H1 (cell line): Measurements from ENCODE around the gene SLC39A11. TPM values are rescaled to one million over a fixed set of nuclear protein-coding genes. Genes with fewer than 3 reads are reported as not detected.

Experiments used
- CTCF ChIA-PET: fragments of 300-600 bp; sonication (Branson Sonifier 250); formaldehyde crosslinking; loops from one replicate; lab custom pipeline; 2021; ENCODE audit not compliant: partially characterized antibody; lab: Charles Lee
- POLR2A ChIA-PET: fragments of 300-600 bp; sonication (Branson Sonifier 250); formaldehyde crosslinking; loops from one replicate; lab custom pipeline; 2021; ENCODE audit warnings: inconsistent platforms; ENCODE audit not compliant: partially characterized antibody; lab: Charles Lee
- DNase-seq, 2 experiments: peaks; one replicate each; pipeline versions ENCODE4 v3.0.0 to v3.0.0-alpha.2; 2010 to 2022; ENCODE audit warnings: low spot score in 2 of 2, low read depth in 1 of 2, mixed read lengths in 1 of 2
- FAIRE-seq: peaks from 2 replicates; lab custom pipeline; 2011; peaks lifted over from hg19 to GRCh38; lab: Jason Lieb, UNC
- H2AFZ ChIP-seq: 2 replicates; pipeline ENCODE4 v1.8.1; 2012; ENCODE audit warnings: low read length, inconsistent platforms
- H2AK5ac ChIP-seq: 2 replicates; pipeline ENCODE4 v1.6.1; 2013; ENCODE audit warnings: low read depth, low read length
- H2BK120ac ChIP-seq: replicated peaks from 2 replicates; pipeline ENCODE3; 2013; ENCODE audit warnings: low read depth, low read length, inconsistent platforms
- H2BK12ac ChIP-seq: 2 replicates; pipeline ENCODE4 v1.6.1; 2013; ENCODE audit warnings: low read depth, low read length
- H2BK15ac ChIP-seq: 2 replicates; pipeline ENCODE4 v1.6.1; 2013; ENCODE audit warnings: low read length
- H2BK20ac ChIP-seq: 2 replicates; pipeline ENCODE4 v1.6.1; 2013; ENCODE audit warnings: low read length
- H2BK5ac ChIP-seq: 2 replicates; pipeline ENCODE4 v1.6.1; 2013; ENCODE audit warnings: low read depth, low read length
- H3K14ac ChIP-seq: 2 replicates; pipeline ENCODE4 v1.6.1; 2013; ENCODE audit warnings: inconsistent platforms; ENCODE audit not compliant: insufficient read length
- H3K18ac ChIP-seq: 2 replicates; pipeline ENCODE4 v1.6.1; 2013; ENCODE audit warnings: low read length; ENCODE audit errors: extremely low read depth
- H3K23ac ChIP-seq: 2 replicates; pipeline ENCODE4 v1.6.1; 2013; ENCODE audit warnings: inconsistent platforms; ENCODE audit not compliant: insufficient read length
- H3K23me2 ChIP-seq: 2 replicates; pipeline ENCODE4 v1.6.1; 2013; ENCODE audit warnings: low read depth, low read length
- H3K27ac ChIP-seq: 2 replicates; pipeline ENCODE4 v1.6.1; 2011; ENCODE audit warnings: low read depth, low read length, inconsistent platforms
- H3K27me3 ChIP-seq, 4 experiments: replicated peaks in 1 of 4; 1 replicate in 1 of 4; 2 replicates in 3 of 4; pipeline versions ENCODE4 v1.6.1 to v1.8.1; 2011 to 2013; ENCODE audit warnings: low read length in 3 of 4, mild to moderate bottlenecking in 3 of 4, inconsistent platforms in 2 of 4, mixed read lengths in 2 of 4, moderate library complexity in 1 of 4; ENCODE audit not compliant: control insufficient read depth in 3 of 4, insufficient read depth in 3 of 4; ENCODE audit errors: extremely low read depth in 1 of 4
- H3K36me3 ChIP-seq, 4 experiments: 2 replicates each; pipeline versions ENCODE4 v1.6.1 to v1.8.1; 2011 to 2013; ENCODE audit warnings: mild to moderate bottlenecking in 4 of 4, low read length in 3 of 4, moderate library complexity in 2 of 4, control low read depth in 1 of 4, inconsistent platforms in 1 of 4; ENCODE audit not compliant: insufficient read depth in 4 of 4, control insufficient read depth in 2 of 4
- H3K4ac ChIP-seq: replicated peaks from 2 replicates; pipeline ENCODE3; 2013; ENCODE audit warnings: low read length, low read depth, mixed read lengths, inconsistent platforms; ENCODE audit not compliant: insufficient read length
- H3K4me1 ChIP-seq, 4 experiments: replicated peaks in 1 of 4; 1 replicate in 1 of 4; 2 replicates in 3 of 4; pipeline versions ENCODE4 v1.6.1 to v1.8.1; 2011 to 2013; ENCODE audit warnings: low read length in 3 of 4, inconsistent platforms in 2 of 4, mixed read lengths in 1 of 4; ENCODE audit not compliant: insufficient read depth in 4 of 4, control insufficient read depth in 3 of 4
- H3K4me2 ChIP-seq, 2 experiments: 2 replicates each; pipeline versions ENCODE4 v1.6.1 to v1.8.1; 2011 to 2013; ENCODE audit warnings: low read depth in 2 of 2, low read length in 2 of 2, control low read depth in 1 of 2, inconsistent platforms in 1 of 2, mild to moderate bottlenecking in 1 of 2; ENCODE audit not compliant: insufficient read depth in 1 of 2
- H3K4me3 ChIP-seq, 4 experiments: fragments of 200-600, 300-600 bp in 1 of 4; sonication (generic), shearing (Covaris generic), sonication (Bioruptor Twin) in 1 of 4; 2 replicates each; pipeline versions ENCODE4 v1.5.1 to v1.8.1; 2011 to 2016; ENCODE audit warnings: low read length in 4 of 4, low read depth in 3 of 4, control low read depth in 2 of 4, inconsistent platforms in 2 of 4, mild to moderate bottlenecking in 2 of 4, mixed read lengths in 1 of 4, moderate library complexity in 1 of 4; ENCODE audit not compliant: insufficient read depth in 2 of 4; ENCODE audit errors: extremely low read depth in 1 of 4
- H3K56ac ChIP-seq: replicated peaks from 2 replicates; pipeline ENCODE3; 2013; ENCODE audit warnings: low read depth, mild to moderate bottlenecking, mixed read lengths, low read length, inconsistent platforms; ENCODE audit not compliant: insufficient read length
- H3K79me1 ChIP-seq: 2 replicates; pipeline ENCODE4 v1.6.1; 2013; ENCODE audit warnings: low read depth, low read length, control low read depth
- H3K79me2 ChIP-seq, 2 experiments: 2 replicates each; pipeline versions ENCODE4 v1.6.1 to v1.8.1; 2012 to 2013; ENCODE audit warnings: low read length in 2 of 2, mild to moderate bottlenecking in 2 of 2, inconsistent platforms in 1 of 2; ENCODE audit not compliant: insufficient read depth in 2 of 2, control insufficient read depth in 1 of 2
- H3K9ac ChIP-seq, 4 experiments: replicated peaks in 1 of 4; 1 replicate in 1 of 4; 2 replicates in 3 of 4; pipeline versions ENCODE4 v1.6.1 to v1.8.1; 2011 to 2013; ENCODE audit warnings: low read depth in 3 of 4, low read length in 3 of 4, control low read depth in 2 of 4, mild to moderate bottlenecking in 2 of 4, moderate library complexity in 2 of 4, inconsistent platforms in 1 of 4; ENCODE audit errors: extremely low read depth in 1 of 4
- H3K9me3 ChIP-seq, 2 experiments: 2 replicates each; pipeline versions ENCODE4 v1.6.1 to v1.8.1; 2012 to 2013; ENCODE audit warnings: mild to moderate bottlenecking in 2 of 2, moderate library complexity in 2 of 2, control low read depth in 1 of 2, inconsistent platforms in 1 of 2, low read depth in 1 of 2, low read length in 1 of 2, mixed read lengths in 1 of 2; ENCODE audit not compliant: insufficient read depth in 2 of 2
- H4K20me1 ChIP-seq, 2 experiments: replicated peaks in 1 of 2; 2 replicates each; pipeline versions ENCODE3 to v1.8.1; 2011 to 2013; ENCODE audit warnings: inconsistent platforms in 2 of 2, low read length in 2 of 2, mild to moderate bottlenecking in 1 of 2; ENCODE audit not compliant: insufficient read depth in 2 of 2, control insufficient read depth in 1 of 2
- H4K5ac ChIP-seq: 2 replicates; pipeline ENCODE4 v1.6.1; 2013; ENCODE audit warnings: low read length, low read depth, mixed read lengths, inconsistent platforms; ENCODE audit not compliant: insufficient read length
- H4K8ac ChIP-seq: 2 replicates; pipeline ENCODE4 v1.8.0; 2013; ENCODE audit warnings: mild to moderate bottlenecking, moderate library complexity, low read length, inconsistent platforms; ENCODE audit not compliant: insufficient read depth; ENCODE audit errors: extremely low read depth
- H4K91ac ChIP-seq: replicated peaks from 2 replicates; pipeline ENCODE3; 2013; ENCODE audit warnings: low read length, mixed read lengths, inconsistent platforms; ENCODE audit not compliant: insufficient read length
- ASH2L ChIP-seq: fragments of 200-600, 300-600 bp; sonication (generic); IDR thresholded peaks from one replicate; pipeline ENCODE4 v1.7.1; 2017; ENCODE audit warnings: low read length
- BACH1 ChIP-seq: IDR thresholded peaks from 2 replicates; pipeline ENCODE4 v1.6.1; 2012; ENCODE audit warnings: low read length, improper control_type of control experiment
- CBX5 ChIP-seq: fragments of 300-800, 300-1000 bp; sonication (generic); IDR thresholded peaks from 2 replicates; pipeline ENCODE4 v1.7.1; 2016; ENCODE audit warnings: antibody characterized with exemption, low read length, low read depth
- CHD2 ChIP-seq: IDR thresholded peaks from 2 replicates; pipeline ENCODE4 v1.6.1; 2012; ENCODE audit warnings: low read length, improper control_type of control experiment
- CTBP2 ChIP-seq: IDR thresholded peaks from 2 replicates; pipeline ENCODE4 v1.7.0; 2011; ENCODE audit warnings: borderline replicate concordance, mild to moderate bottlenecking, moderate library complexity, mixed read lengths, low read length; ENCODE audit not compliant: insufficient read depth, insufficient read length
- HDAC6 ChIP-seq: IDR thresholded peaks from one replicate; pipeline ENCODE4 v1.7.1; 2012; ENCODE audit warnings: low read depth, mild to moderate bottlenecking, inconsistent platforms, low read length, moderate library complexity
- MAFK ChIP-seq: IDR thresholded peaks from 2 replicates; pipeline ENCODE4 v1.6.1; 2012; ENCODE audit warnings: low read depth, mild to moderate bottlenecking, improper control_type of control experiment, low read length
- NRF1 ChIP-seq: IDR thresholded peaks from 2 replicates; pipeline ENCODE4 v1.6.1; 2011; ENCODE audit warnings: mild to moderate bottlenecking, low read depth, low read length, improper control_type of control experiment
- SIX5 ChIP-seq: IDR thresholded peaks from 2 replicates; pipeline ENCODE4 v1.6.1; 2011; ENCODE audit warnings: mild to moderate bottlenecking, low read depth, low read length
- SUZ12 ChIP-seq: fragments of 200-600 bp; sonication (generic); IDR thresholded peaks from 2 replicates; pipeline ENCODE4 v1.6.1; 2012; ENCODE audit warnings: mild to moderate bottlenecking, inconsistent platforms, low read length, moderate library complexity, mixed read lengths
- TAF1 ChIP-seq: IDR thresholded peaks from 2 replicates; pipeline ENCODE4 v1.6.1; 2011; ENCODE audit warnings: mild to moderate bottlenecking, low read depth, low read length
- TBP ChIP-seq: IDR thresholded peaks from 2 replicates; pipeline ENCODE4 v1.6.1; 2011; ENCODE audit warnings: low read depth, low read length, improper control_type of control experiment
- YY1 ChIP-seq: IDR thresholded peaks from 2 replicates; pipeline ENCODE4 v1.6.1; 2011; ENCODE audit warnings: low read depth, mild to moderate bottlenecking, low read length
- WGBS, 2 experiments: shearing (Covaris generic) in 1 of 2; methylation state at CpG; one replicate each; pipeline versions ENCODE4 v1.1.6 to v1.1.7; 2013 to 2015; ENCODE audit warnings: low lambda C conversion rate in 2 of 2, mixed read lengths in 2 of 2, inconsistent platforms in 1 of 2, low coverage in 1 of 2, missing lambda C conversion rate in 1 of 2; ENCODE audit not compliant: insufficient replicate concordance in 2 of 2, insufficient coverage in 1 of 2, insufficient read length in 1 of 2; ENCODE audit errors: extremely low coverage in 1 of 2, missing lambda C conversion rate in 1 of 2; 5-methylcytosine and 5-hydroxymethylcytosine counted together
- polyA plus RNA-seq, 7 experiments: library from polyadenylated mRNA; depleted of rRNA in 3 of 7; stranded (reverse) in 5 of 7; unstranded in 2 of 7; fragments of >200 nt in 5 of 7; fragments of 200-250 nt in 2 of 7; gene quantifications; 1 replicate in 5 of 7; 2 replicates in 1 of 7; 4 replicates in 1 of 7; pipeline versions ENCODE4 v1.2.1 to v1.2.3, GENCODE V29; 2011 to 2013; ENCODE audit warnings: missing spikeins in 2 of 7, mixed read lengths in 2 of 7
- total RNA-seq: library from RNA; stranded (reverse); fragmentation: NEBNext Ultra II Directional; extraction: Animal tissue kit (Norgen Biotek cat#: 25700); gene quantifications from 2 replicates; pipeline ENCODE4 v1.2.1, GENCODE V29; 2021
- TF ChIP-seq, protein P1 (sequence below): IDR thresholded peaks from 2 replicates; pipeline ENCODE4 v1.6.1; 2012; ENCODE audit warnings: low read length, inconsistent platforms

Gene SLC39A11
- total and polyA plus RNA-seq, 2 of the 8 experiments (the other 6 are each of a cell fraction or from before 2014, with no cell fraction given) = 12.2 to 19.6 TPM

DNA sequence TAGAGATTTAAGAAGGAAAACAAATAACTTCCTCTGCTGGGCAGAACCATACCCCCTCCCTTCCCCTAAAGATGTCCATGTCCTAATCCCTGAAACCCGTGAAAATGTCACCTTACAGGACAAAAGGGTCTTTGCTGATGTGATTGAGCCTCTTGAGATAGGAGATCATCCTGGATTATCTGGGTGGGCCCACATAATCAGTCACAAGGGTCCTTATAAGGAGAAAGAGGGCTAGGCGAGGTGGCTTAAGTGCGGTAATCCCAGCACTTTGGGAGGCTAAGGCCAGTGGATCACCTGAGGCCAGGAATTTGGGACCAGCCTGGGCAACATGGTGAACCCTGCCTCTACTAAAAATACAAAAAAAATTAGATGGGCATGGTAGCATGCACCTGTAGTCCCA lies 12.0 kb upstream of the SLC39A11 start:
- no peak overlapping the region for H3K18ac ChIP-seq
- H3K9ac ChIP-seq = no peak overlapping the region
- ChIA-PET POLR2A (no interaction called here), CTCF (no interaction called here)
- H3K4me3 ChIP-seq = no peak overlapping the region
- no peak overlapping the region for H4K8ac ChIP-seq
- DNase-seq (no peak), FAIRE-seq (no peak)
- H3K14ac ChIP-seq = no peak overlapping the region
- no peak overlapping the region for H2BK20ac ChIP-seq
- 0 out of 7 replicates have a peak, but pooled peaks cover 0 to 1% (median 0%) of the 10 kb centered on the region in 4 experiments for H3K4me1 ChIP-seq
- H3K9me3 ChIP-seq = no peaks in the 10 kb centered on the region
- H2BK5ac ChIP-seq = no peak overlapping the region
- no peak overlapping the region for H2BK15ac ChIP-seq
- H3K79me2 ChIP-seq = no peaks in the 10 kb centered on the region
- no peak overlapping the region for H3K4ac ChIP-seq
- no peak overlapping the region for H4K5ac ChIP-seq
- H2AK5ac ChIP-seq = no peak overlapping the region
- no peaks in the 10 kb centered on the region for H3K23me2 ChIP-seq
- no peak overlapping the region for H2BK120ac ChIP-seq
- H3K27me3 ChIP-seq = no peaks in the 10 kb centered on the region
- no peak overlapping the region for H3K4me2 ChIP-seq
- no peak overlapping the region for H3K27ac ChIP-seq
- H3K79me1 ChIP-seq = no peaks in the 10 kb centered on the region
- no peaks in the 10 kb centered on the region for H3K36me3 ChIP-seq
- no peaks in the 10 kb centered on the region for H4K20me1 ChIP-seq
- WGBS, 2 experiments = 91% methylated on average over 3 of the region's 3 CpGs; no CpG with 5 or more reads in 1 of the 2 experiments
- no peak overlapping the region for H3K23ac ChIP-seq
- no peak overlapping the region for H4K91ac ChIP-seq
- no peak overlapping the region for H2AFZ ChIP-seq
- H3K56ac ChIP-seq = no peak overlapping the region
- no peak overlapping the region for H2BK12ac ChIP-seq
- TF ChIP-seq, protein P1, sequence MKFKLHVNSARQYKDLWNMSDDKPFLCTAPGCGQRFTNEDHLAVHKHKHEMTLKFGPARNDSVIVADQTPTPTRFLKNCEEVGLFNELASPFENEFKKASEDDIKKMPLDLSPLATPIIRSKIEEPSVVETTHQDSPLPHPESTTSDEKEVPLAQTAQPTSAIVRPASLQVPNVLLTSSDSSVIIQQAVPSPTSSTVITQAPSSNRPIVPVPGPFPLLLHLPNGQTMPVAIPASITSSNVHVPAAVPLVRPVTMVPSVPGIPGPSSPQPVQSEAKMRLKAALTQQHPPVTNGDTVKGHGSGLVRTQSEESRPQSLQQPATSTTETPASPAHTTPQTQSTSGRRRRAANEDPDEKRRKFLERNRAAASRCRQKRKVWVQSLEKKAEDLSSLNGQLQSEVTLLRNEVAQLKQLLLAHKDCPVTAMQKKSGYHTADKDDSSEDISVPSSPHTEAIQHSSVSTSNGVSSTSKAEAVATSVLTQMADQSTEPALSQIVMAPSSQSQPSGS = no peak
- TF ChIP-seq TAF1 (no peak), TBP (no peak), MAFK (no peak), SIX5 (no peak), ASH2L (no peak), CTBP2 (no peak), HDAC6 (no peak), SUZ12 (no peak), BACH1 (no peak), NRF1 (no peak), CBX5 (no peak), CHD2 (no peak), YY1 (no peak)
